Peyer's patch (tissue), 4 donors: ENCODE data around the gene EDN2. TPM values are rescaled to one million over a fixed set of nuclear protein-coding genes. Genes with fewer than 3 reads are reported as not detected.

Experiments used
- DNase-seq, 3 donors: peaks; one replicate each; pipeline ENCODE4 v3.0.0-alpha.2; 2017 to 2019
- H3K27ac ChIP-seq, 4 donors: fragments of 200-600 bp; sonication (generic); one replicate each; pipeline ENCODE4 v1.5.1; 2016 to 2019
- H3K27me3 ChIP-seq, 2 donors: fragments of 200-600 bp; sonication (generic); one replicate each; pipeline ENCODE4 v1.5.1; 2019
- H3K36me3 ChIP-seq, 3 donors: fragments of 200-600 bp; sonication (generic); one replicate each; pipeline ENCODE4 v1.5.1; 2016 to 2019
- H3K4me1 ChIP-seq, 4 donors: fragments of 200-600 bp; sonication (generic); one replicate each; pipeline ENCODE4 v1.5.1; 2016 to 2019
- H3K4me3 ChIP-seq, 4 donors: fragments of 200-600 bp; sonication (generic); 1 replicate in 3 of 4; 2 replicates in 1 of 4; pipeline ENCODE4 v1.5.1; 2016 to 2019; ENCODE audit warnings: mild to moderate bottlenecking in 1 of 4
- H3K9me3 ChIP-seq, 4 donors: fragments of 200-600 bp; sonication (generic); one replicate each; pipeline ENCODE4 v1.5.1; 2016 to 2019; ENCODE audit warnings: mild to moderate bottlenecking in 1 of 4
- CTCF ChIP-seq, 6 experiments: fragments of 450-650 bp in 4 of 6; fragments of 200-600 bp in 2 of 6; sonication (generic) in 1 of 6; IDR thresholded peaks; one replicate each; pipeline ENCODE4 v1.5.1; 2017 to 2019; ENCODE audit warnings: antibody characterized with exemption in 6 of 6, mild to moderate bottlenecking in 3 of 6, moderate library complexity in 1 of 6
- POLR2A ChIP-seq, 2 donors: fragments of 450-650 bp; IDR thresholded peaks; one replicate each; pipeline ENCODE4 v1.5.1; 2017; ENCODE audit warnings: antibody characterized with exemption in 2 of 2, mild to moderate bottlenecking in 2 of 2, moderate library complexity in 2 of 2
- total RNA-seq, 4 donors: library from RNA; depleted of rRNA; stranded (reverse); fragments of >200 nt; gene quantifications; one replicate each; pipeline ENCODE4 v1.1.0, GENCODE V29; 2016

The EDN2 gene
- total RNA-seq, 4 donors from 2014 or later, result 43.2 to 75.0 (median 49.1) TPM; not detected in 1

- Histone ChIP-seq H3K36me3 (no peaks in the 10 kb centered on the region), H3K9me3 (no peaks in the 10 kb centered on the region), H3K4me1 (peaks cover 0 to 37% (median 10%) of the 10 kb centered on the region in 4 donors), H3K4me3 (no peak overlapping the region), H3K27me3 (no peaks in the 10 kb centered on the region), H3K27ac (no peak overlapping the region)
- no peak for TF ChIP-seq POLR2A (IDR thresholded peaks at IDR 0.05)
- no peak for DNase-seq
These were observed 14.8 kb downstream of the EDN2 start for GRCh38 chr1:41469706-41470105.

GRCh38 chr1:41468122-41468762, 16.2 kb downstream of the EDN2 start:
- Histone ChIP-seq H3K27ac (peak overlapping the region in 3 of 4 donors; percentile 57 to 81 (median 80)), H3K4me3 (peak overlapping the region in 2 of 4 donors; percentile 4 to 22), H3K36me3 (no peaks in the 10 kb centered on the region), H3K27me3 (no peaks in the 10 kb centered on the region), H3K4me1 (peaks cover 0 to 33% (median 8%) of the 10 kb centered on the region in 4 donors), H3K9me3 (no peaks in the 10 kb centered on the region)
- peak in 2 of 3 donors; percentile 83 to 86 for DNase-seq
- TF ChIP-seq CTCF (IDR thresholded peaks at IDR 0.05), result peak in 1 of 6 experiments; percentile 2
- no peak for TF ChIP-seq POLR2A (IDR thresholded peaks at IDR 0.05)

GRCh38 chr1:41467673-41468072, 16.8 kb downstream of the EDN2 start:
- Histone ChIP-seq H3K4me1 (peaks cover 0 to 39% (median 8%) of the 10 kb centered on the region in 4 donors), H3K27me3 (no peaks in the 10 kb centered on the region), H3K4me3 (no peak overlapping the region), H3K27ac (peak overlapping the region in 3 of 4 donors; percentile 57 to 81 (median 80)), H3K9me3 (no peaks in the 10 kb centered on the region), H3K36me3 (no peaks in the 10 kb centered on the region)
- TF ChIP-seq POLR2A (IDR thresholded peaks at IDR 0.05) (no peak), CTCF (IDR thresholded peaks at IDR 0.05) (no peak)
- DNase-seq, result peak in 1 of 3 donors; percentile 63

- H3K27me3 ChIP-seq, result no peaks in the 10 kb centered on the region
- peak in 2 of 3 donors; percentile 82 for DNase-seq
- peaks cover 0 to 53% (median 11%) of the 10 kb centered on the region in 4 donors for H3K4me1 ChIP-seq
- no peaks in the 10 kb centered on the region for H3K9me3 ChIP-seq
- no peak overlapping the region for H3K4me3 ChIP-seq
- no peaks in the 10 kb centered on the region for H3K36me3 ChIP-seq
- peak overlapping the region in 3 of 4 donors; percentile 57 to 81 (median 80) for H3K27ac ChIP-seq
- TF ChIP-seq CTCF (IDR thresholded peaks at IDR 0.05) (no peak), POLR2A (IDR thresholded peaks at IDR 0.05) (no peak)
These were observed 18.3 kb downstream of the EDN2 start for GRCh38 chr1:41466146-41466545.

GRCh38 chr1:41465741-41466140, 18.7 kb downstream of the EDN2 start:
- Histone ChIP-seq H3K27me3 (no peaks in the 10 kb centered on the region), H3K9me3 (no peaks in the 10 kb centered on the region), H3K27ac (peak overlapping the region in 3 of 4 donors; percentile 57 to 81 (median 80)), H3K4me1 (peaks cover 0 to 57% (median 11%) of the 10 kb centered on the region in 4 donors), H3K4me3 (no peak overlapping the region), H3K36me3 (no peaks in the 10 kb centered on the region)
- TF ChIP-seq POLR2A (IDR thresholded peaks at IDR 0.05), result no peak
- TF ChIP-seq CTCF (IDR thresholded peaks at IDR 0.05), result no peak
- DNase-seq, result no peak

- no peak for DNase-seq
- no peak overlapping the region for H3K4me3 ChIP-seq
- TF ChIP-seq CTCF (IDR thresholded peaks at IDR 0.05), result no peak
- TF ChIP-seq POLR2A (IDR thresholded peaks at IDR 0.05), result no peak
- H3K4me1 ChIP-seq, result peaks cover 0 to 59% (median 11%) of the 10 kb centered on the region in 4 donors
- no peaks in the 10 kb centered on the region for H3K9me3 ChIP-seq
- no peaks in the 10 kb centered on the region for H3K27me3 ChIP-seq
- H3K27ac ChIP-seq, result no peak overlapping the region
- H3K36me3 ChIP-seq, result no peaks in the 10 kb centered on the region
These were observed 19.6 kb downstream of the EDN2 start for GRCh38 chr1:41464885-41465284.
